HCT116 (cell line): ENCODE results near the gene SMIM5. TPM values are rescaled to one million over a fixed set of nuclear protein-coding genes. Genes with fewer than 3 reads are reported as not detected.

ENCODE experiments used
- ATAC-seq: fragments of 200-7000 bp; cut with Tn5 transposase; 2 replicates; pipeline ENCODE4 v1.9.1; 2020; ENCODE audit warnings: mild to moderate bottlenecking, moderate library complexity
- BruUV-seq: library from RNA; stranded (reverse); fragments of 400-500 nt; replicated peaks from 2 replicates; lab custom pipeline; 2021; lab: Mats Ljungman, UMichigan
- CTCF ChIA-PET: fragments of 300-600 bp; sonication (Branson Sonifier 250); formaldehyde crosslinking; loops from one replicate; lab custom pipeline; 2021; ENCODE audit warnings: antibody characterized with exemption; lab: Charles Lee
- POLR2A ChIA-PET: fragments of 300-600, 350-600 bp; sonication (Branson Sonifier 250); formaldehyde crosslinking; loops from one replicate; lab custom pipeline; 2021; ENCODE audit warnings: antibody characterized with exemption; lab: Charles Lee
- RAD21 ChIA-PET, 2 experiments: fragments of 300-600 bp; sonication (Branson Sonifier 250); formaldehyde crosslinking; loops; one replicate each; lab custom pipeline; 2023; ENCODE audit warnings: low total read pairs in 2 of 2; ENCODE audit not compliant: uncharacterized antibody in 2 of 2, unreplicated experiment in 2 of 2, low non-redundant PET in 1 of 2; lab: Charles Lee
- DNase-seq: peaks from one replicate; pipeline ENCODE4 v3.0.0-alpha.2; 2010; ENCODE audit warnings: low read depth, low spot score
- H2AFZ ChIP-seq: fragments of 200-600 bp; shearing (Covaris generic), sonication (generic); 2 replicates; pipeline ENCODE4 v1.6.1; 2017; ENCODE audit warnings: low read depth, mixed run types, mixed read lengths, antibody characterized with exemption, low read length; ENCODE audit not compliant: poor library complexity, severe bottlenecking
- H3K27ac ChIP-seq: 2 replicates; pipeline ENCODE4 v1.5.1; 2012; ENCODE audit warnings: low read depth, low read length
- H3K27me3 ChIP-seq: fragments of 200-600 bp; sonication (generic); 2 replicates; pipeline ENCODE4 v1.6.1; 2016; ENCODE audit warnings: mixed run types, low read length, mixed read lengths; ENCODE audit not compliant: insufficient read depth
- H3K36me3 ChIP-seq, 2 experiments: fragments of 200-500 bp in 1 of 2; fragments of 200-600 bp in 1 of 2; sonication (Bioruptor generic) in 1 of 2; sonication (generic) in 1 of 2; 2 replicates each; pipeline versions ENCODE4 v1.5.1 to v1.6.1; 2014 to 2016; ENCODE audit warnings: low read length in 2 of 2, inconsistent platforms in 1 of 2, mixed read lengths in 1 of 2, mixed run types in 1 of 2; ENCODE audit not compliant: insufficient read depth in 2 of 2, control insufficient read depth in 1 of 2
- H3K4me1 ChIP-seq, 2 experiments: fragments of 200-600 bp in 1 of 2; sonication (generic) in 1 of 2; 2 replicates each; pipeline versions ENCODE4 v1.5.1 to v1.6.1; 2012 to 2017; ENCODE audit warnings: low read length in 2 of 2, inconsistent platforms in 1 of 2, mild to moderate bottlenecking in 1 of 2, mixed read lengths in 1 of 2, mixed run types in 1 of 2, moderate library complexity in 1 of 2; ENCODE audit not compliant: insufficient read depth in 2 of 2, control insufficient read depth in 1 of 2
- H3K4me2 ChIP-seq: fragments of 200-600 bp; sonication (generic); 2 replicates; pipeline ENCODE4 v1.6.1; 2017; ENCODE audit warnings: mixed run types, low read length, mixed read lengths
- H3K4me3 ChIP-seq, 2 experiments: fragments of 200-600 bp in 1 of 2; sonication (generic) in 1 of 2; replicated peaks in 1 of 2; 2 replicates each; pipeline ENCODE4 v1.5.1; 2011 to 2016; ENCODE audit warnings: low read length in 2 of 2, control low read depth in 1 of 2, low read depth in 1 of 2, mild to moderate bottlenecking in 1 of 2, mixed read lengths in 1 of 2, mixed run types in 1 of 2
- H3K79me2 ChIP-seq: fragments of 200-600 bp; sonication (generic); 2 replicates; pipeline ENCODE4 v1.6.1; 2017; ENCODE audit warnings: mild to moderate bottlenecking, mixed run types, low read length, moderate library complexity, mixed read lengths; ENCODE audit not compliant: insufficient read depth
- H3K9ac ChIP-seq: fragments of 200-600 bp; sonication (generic); 2 replicates; pipeline ENCODE4 v1.6.1; 2016; ENCODE audit warnings: low read length, mixed read lengths
- H3K9me2 ChIP-seq: fragments of 200-600 bp; sonication (generic), shearing (Covaris generic); 2 replicates; pipeline ENCODE4 v1.6.1; 2017; ENCODE audit warnings: mixed run types, mild to moderate bottlenecking, moderate library complexity; ENCODE audit not compliant: insufficient read depth
- H3K9me3 ChIP-seq, 2 experiments: fragments of 200-500 bp in 1 of 2; fragments of 200-600 bp in 1 of 2; sonication (Bioruptor generic) in 1 of 2; sonication (generic) in 1 of 2; 2 replicates each; pipeline ENCODE4 v1.6.1; 2014 to 2017; ENCODE audit warnings: low read length in 2 of 2, mixed read lengths in 2 of 2, inconsistent platforms in 1 of 2, low read depth in 1 of 2, mild to moderate bottlenecking in 1 of 2, mixed run types in 1 of 2, moderate library complexity in 1 of 2; ENCODE audit not compliant: control insufficient read depth in 1 of 2, insufficient read depth in 1 of 2
- H4K20me1 ChIP-seq: fragments of 200-600 bp; sonication (generic), shearing (Covaris generic); 2 replicates; pipeline ENCODE4 v1.6.1; 2017; ENCODE audit warnings: mixed run types, mild to moderate bottlenecking, moderate library complexity; ENCODE audit not compliant: insufficient read depth
- ATF3 ChIP-seq: IDR thresholded peaks from 2 replicates; pipeline ENCODE4 v1.6.1; 2012
- CBX3 ChIP-seq: IDR thresholded peaks from 2 replicates; pipeline ENCODE4 v1.6.1; 2012; ENCODE audit warnings: low read depth
- CEBPB ChIP-seq: IDR thresholded peaks from 2 replicates; pipeline ENCODE4 v1.6.1; 2012; ENCODE audit warnings: low read depth
- CTCF ChIP-seq, 3 experiments: fragments of 200-600 bp in 1 of 3; sonication (generic) in 1 of 3; IDR thresholded peaks in 2 of 3; conservative IDR thresholded peaks in 1 of 3; 2 replicates each; pipeline ENCODE4 v1.5.1; 2012 to 2017; ENCODE audit warnings: low read depth in 2 of 3, low read length in 2 of 3, antibody characterized with exemption in 1 of 3, borderline replicate concordance in 1 of 3, control low read depth in 1 of 3, mild to moderate bottlenecking in 1 of 3, mixed read lengths in 1 of 3, mixed run types in 1 of 3, moderate library complexity in 1 of 3; ENCODE audit not compliant: insufficient read depth in 1 of 3
- ELF1 ChIP-seq: IDR thresholded peaks from 2 replicates; pipeline ENCODE4 v1.6.1; 2012; ENCODE audit warnings: low read depth, borderline replicate concordance
- EZH2 ChIP-seq: fragments of 200-600 bp; sonication (generic); IDR thresholded peaks from 2 replicates; pipeline ENCODE4 v1.6.1; 2017; ENCODE audit warnings: antibody characterized with exemption, mixed run types
- EZH2phosphoT487 ChIP-seq: fragments of 200-600 bp; IDR thresholded peaks from 2 replicates; pipeline ENCODE4 v1.6.1; 2018; ENCODE audit warnings: antibody characterized with exemption, borderline replicate concordance
- JUND ChIP-seq: IDR thresholded peaks from 2 replicates; pipeline ENCODE4 v1.6.1; 2012
- MAX ChIP-seq: IDR thresholded peaks from 2 replicates; pipeline ENCODE4 v1.6.1; 2012
- POLR2A ChIP-seq: IDR thresholded peaks from 2 replicates; pipeline ENCODE4 v1.7.0; 2011; ENCODE audit warnings: borderline replicate concordance; ENCODE audit not compliant: insufficient read depth, insufficient read length; ENCODE audit errors: extremely low read depth
- POLR2AphosphoS5 ChIP-seq: IDR thresholded peaks from 2 replicates; pipeline ENCODE4 v1.6.1; 2011; ENCODE audit warnings: mild to moderate bottlenecking, low read depth, low read length, moderate library complexity
- RAD21 ChIP-seq: IDR thresholded peaks from 2 replicates; pipeline ENCODE4 v1.6.1; 2012; ENCODE audit warnings: low read depth, mild to moderate bottlenecking
- SP1 ChIP-seq: IDR thresholded peaks from 2 replicates; pipeline ENCODE4 v1.6.1; 2012; ENCODE audit warnings: low read depth
- SRF ChIP-seq: IDR thresholded peaks from 2 replicates; pipeline ENCODE4 v1.6.1; 2012; ENCODE audit warnings: low read depth
- TCF7L2 ChIP-seq: IDR thresholded peaks from 2 replicates; pipeline ENCODE4 v1.7.0; 2011; ENCODE audit warnings: borderline replicate concordance, inconsistent platforms; ENCODE audit not compliant: insufficient read depth, insufficient read length; ENCODE audit errors: extremely low read depth
- YY1 ChIP-seq: IDR thresholded peaks from 2 replicates; pipeline ENCODE4 v1.6.1; 2011; ENCODE audit warnings: low read length, low read depth, moderate library complexity, mild to moderate bottlenecking; ENCODE audit not compliant: insufficient replicate concordance; ENCODE audit errors: extremely low read depth
- ZBTB33 ChIP-seq: IDR thresholded peaks from 2 replicates; pipeline ENCODE4 v1.6.1; 2011; ENCODE audit warnings: mild to moderate bottlenecking, low read length, moderate library complexity; ENCODE audit not compliant: insufficient replicate concordance; ENCODE audit errors: extremely low read depth
- ZFX ChIP-seq: fragments of 450-650 bp; IDR thresholded peaks from 2 replicates; pipeline ENCODE4 v1.6.1; 2017
- intact Hi-C: fragments of 100-400 bp; cut with micrococcal nuclease; formaldehyde crosslinking; loops from 2 replicates; pipeline ENCODE4 v1.10.0; 2022
- total RNA-seq: library from RNA; stranded (reverse); gene quantifications from one replicate; pipeline ENCODE4 v1.2.1, GENCODE V29; 2021; ENCODE audit not compliant: unreplicated experiment

Gene SMIM5
- total RNA-seq, 1 experiment from 2014 or later = 0.12 TPM

GRCh38 chr17:75661531-75661930 is 28.3 kb downstream of the SMIM5 start (continued):
- TF ChIP-seq POLR2A (no peak), ATF3 (no peak), ZBTB33 (no peak), SP1 (no peak), POLR2AphosphoS5 (no peak), RAD21 (no peak), ZFX (no peak), JUND (no peak), EZH2phosphoT487 (no peak), CBX3 (no peak), SRF (no peak), CEBPB (no peak)

- intact Hi-C loops = no loop called here
- ATAC-seq = no peak
- CTCF ChIA-PET = interaction anchor here (1.6 to 1.9 kb wide), 2 partner anchors 11 to 29 kb away, joined by 4 to 7 read pairs; partner anchors contain the start of gene SMIM5
- Histone ChIP-seq H3K9ac (no peak overlapping the region), H3K27me3 (no peaks in the 10 kb centered on the region), H3K9me2 (no peaks in the 10 kb centered on the region), H3K27ac (no peak overlapping the region), H4K20me1 (no peaks in the 10 kb centered on the region), H3K4me3 (no peak overlapping the region), H3K9me3 (no peaks in the 10 kb centered on the region), H3K79me2 (peaks cover 24% of the 10 kb centered on the region), H3K4me1 (peaks cover 6 to 9% of the 10 kb centered on the region in 2 experiments; a peak in 3 of 4 replicates), H2AFZ (no peak overlapping the region), H3K4me2 (no peak overlapping the region), H3K36me3 (peaks cover 14 to 28% of the 10 kb centered on the region in 2 experiments; a peak in 2 of 4 replicates)
- POLR2A ChIA-PET = no interaction called here
- no TSS peak for BruUV-seq
- no peak for DNase-seq
- RAD21 ChIA-PET = no interaction called here
- TF ChIP-seq RAD21 (no peak), TCF7L2 (no peak), ZFX (no peak), SRF (no peak), CEBPB (no peak), SP1 (no peak), YY1 (no peak), POLR2A (no peak), ZBTB33 (no peak), EZH2 (no peak), EZH2phosphoT487 (no peak), CBX3 (no peak), ATF3 (no peak), POLR2AphosphoS5 (no peak), ELF1 (no peak), CTCF (IDR thresholded peaks at IDR 0.05 in 2 of 3, conservative IDR thresholded peaks at IDR 0.05 in 1 of 3; ENCODE audit: borderline replicate concordance in 1 of 3, insufficient read depth in 1 of 3, low read depth in 2 of 3, low read length in 2 of 3) (no peak), MAX (no peak)
These were observed 29.3 kb downstream of the SMIM5 start for GRCh38 chr17:75662511-75662910.
